ENCODE data around the gene GFOD1.

GFOD1 gene

GRCh38 chr6:13398069-13398381, 89.4 kb downstream of the GFOD1 start:
- Histone ChIP-seq H4K20me1 (ENCODE audit: insufficient read depth, low read length, poor library complexity, severe bottlenecking) (no peaks in the 10 kb centered on the region), H3K4me2 (ENCODE audit: low read depth, low read length, poor library complexity, severe bottlenecking) (no peak overlapping the region), H3K9me2 (replicated peaks; ENCODE audit: low read depth, low read length) (no peaks in the 10 kb centered on the region), H3K27me3 (ENCODE audit: insufficient read depth, low read length, poor library complexity, severe bottlenecking) (no peaks in the 10 kb centered on the region), H3K79me2 (ENCODE audit: insufficient read depth, low read length) (peaks cover 3% of the 10 kb centered on the region; the same call in 1 of the 2 replicates), H2AFZ (ENCODE audit: low read length) (no peak overlapping the region), H3F3A (ENCODE audit: low read depth) (peaks cover 2% of the 10 kb centered on the region; the same call in 1 of the 2 replicates), H3K9ac (ENCODE audit: low read depth, low read length, poor library complexity, severe bottlenecking) (no peak overlapping the region), H3K9me3 (ENCODE audit: insufficient read depth, low read depth, low read length) (no peaks in the 10 kb centered on the region), H3K4me1 (ENCODE audit: insufficient read depth, low read length, poor library complexity, severe bottlenecking) (peaks cover 10% of the 10 kb centered on the region), H3K4me3 (ENCODE audit: low read length, poor library complexity, severe bottlenecking) (no peak overlapping the region), H3K36me3 (ENCODE audit: insufficient read depth, low read length) (no peaks in the 10 kb centered on the region)
- TF ChIP-seq CTCF (conservative IDR thresholded peaks at IDR 0.05; ENCODE audit: low read length) (no peak), EZH2phosphoT487 (IDR thresholded peaks at IDR 0.05; ENCODE audit: borderline replicate concordance) (no peak)

DNA sequence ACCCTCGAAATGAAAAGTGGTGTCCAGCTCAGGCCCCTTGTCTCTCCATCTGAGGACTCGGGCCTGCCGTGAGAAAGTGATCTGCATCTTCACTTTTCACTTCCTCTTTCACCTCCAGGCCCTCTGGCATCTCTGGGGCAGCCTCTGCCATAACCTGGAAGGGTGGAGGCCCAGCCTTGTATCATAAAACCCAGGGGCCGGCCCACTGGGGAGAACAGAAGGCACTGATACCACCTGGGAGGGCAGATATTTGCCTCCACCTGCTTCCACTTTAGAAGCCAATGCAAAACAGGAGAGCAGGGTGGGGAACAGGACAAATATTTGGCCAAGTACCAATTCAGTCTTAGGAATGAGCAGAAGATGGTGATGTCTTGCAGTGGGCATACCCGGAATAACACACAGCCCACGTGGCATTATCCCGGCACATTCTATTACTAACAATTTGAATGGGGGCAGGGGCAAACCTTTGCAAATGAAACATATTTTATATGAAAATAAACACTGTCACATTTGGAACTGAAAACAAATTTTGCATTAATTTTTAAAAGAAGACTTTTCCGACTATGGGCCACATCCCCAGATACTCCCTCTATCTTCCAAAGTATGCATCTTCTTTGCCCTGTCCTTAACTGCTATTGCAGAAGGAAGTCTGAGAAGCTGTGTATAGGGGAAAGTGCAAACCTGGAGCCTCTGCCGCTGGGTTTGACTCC, 89.9 kb downstream of the GFOD1 start:
- Histone ChIP-seq H3K9me2 (replicated peaks; ENCODE audit: low read depth, low read length) (no peaks in the 10 kb centered on the region), H3K9ac (ENCODE audit: low read depth, low read length, poor library complexity, severe bottlenecking) (no peak overlapping the region), H4K20me1 (ENCODE audit: insufficient read depth, low read length, poor library complexity, severe bottlenecking) (no peaks in the 10 kb centered on the region), H3K4me2 (ENCODE audit: low read depth, low read length, poor library complexity, severe bottlenecking) (no peak overlapping the region), H3K4me1 (ENCODE audit: insufficient read depth, low read length, poor library complexity, severe bottlenecking) (peaks cover 10% of the 10 kb centered on the region), H3F3A (ENCODE audit: low read depth) (peaks cover 2% of the 10 kb centered on the region; the same call in 1 of the 2 replicates), H3K79me2 (ENCODE audit: insufficient read depth, low read length) (peaks cover 3% of the 10 kb centered on the region; the same call in 1 of the 2 replicates), H3K9me3 (ENCODE audit: insufficient read depth, low read depth, low read length) (no peaks in the 10 kb centered on the region), H3K36me3 (ENCODE audit: insufficient read depth, low read length) (no peaks in the 10 kb centered on the region), H3K27me3 (ENCODE audit: insufficient read depth, low read length, poor library complexity, severe bottlenecking) (no peaks in the 10 kb centered on the region), H3K4me3 (ENCODE audit: low read length, poor library complexity, severe bottlenecking) (no peak overlapping the region), H2AFZ (ENCODE audit: low read length) (no peak overlapping the region)
- no peak for TF ChIP-seq CTCF (conservative IDR thresholded peaks at IDR 0.05; ENCODE audit: low read length)
- TF ChIP-seq EZH2phosphoT487 (IDR thresholded peaks at IDR 0.05; ENCODE audit: borderline replicate concordance), result no peak

GRCh38 chr6:13396241-13396792, 91.1 kb downstream of the GFOD1 start:
- Histone ChIP-seq H3K4me1 (ENCODE audit: insufficient read depth, low read length, poor library complexity, severe bottlenecking) (peaks cover 14% of the 10 kb centered on the region), H3K4me3 (ENCODE audit: low read length, poor library complexity, severe bottlenecking) (no peak overlapping the region), H3K9me2 (replicated peaks; ENCODE audit: low read depth, low read length) (no peaks in the 10 kb centered on the region), H4K20me1 (ENCODE audit: insufficient read depth, low read length, poor library complexity, severe bottlenecking) (no peaks in the 10 kb centered on the region), H3K79me2 (ENCODE audit: insufficient read depth, low read length) (peaks cover 3% of the 10 kb centered on the region; the same call in 1 of the 2 replicates), H2AFZ (ENCODE audit: low read length) (no peak overlapping the region), H3K36me3 (ENCODE audit: insufficient read depth, low read length) (no peaks in the 10 kb centered on the region), H3K9ac (ENCODE audit: low read depth, low read length, poor library complexity, severe bottlenecking) (no peak overlapping the region), H3K4me2 (ENCODE audit: low read depth, low read length, poor library complexity, severe bottlenecking) (no peak overlapping the region), H3K27me3 (ENCODE audit: insufficient read depth, low read length, poor library complexity, severe bottlenecking) (no peaks in the 10 kb centered on the region), H3K9me3 (ENCODE audit: insufficient read depth, low read depth, low read length) (no peaks in the 10 kb centered on the region), H3F3A (ENCODE audit: low read depth) (peaks cover 2% of the 10 kb centered on the region; the same call in 1 of the 2 replicates)
- no peak for TF ChIP-seq EZH2phosphoT487 (IDR thresholded peaks at IDR 0.05; ENCODE audit: borderline replicate concordance)
- no peak for TF ChIP-seq CTCF (conservative IDR thresholded peaks at IDR 0.05; ENCODE audit: low read length)
